HCT116 (cell line): ENCODE results near the gene ANKRD60.

ENCODE experiments used
- CEBPB ChIP-seq: IDR thresholded peaks from 2 replicates; pipeline ENCODE4 v1.6.1; 2012; ENCODE audit warnings: low read depth
- CTCF ChIP-seq, 3 experiments: fragments of 200-600 bp in 1 of 3; sonication (generic) in 1 of 3; IDR thresholded peaks in 2 of 3; conservative IDR thresholded peaks in 1 of 3; 2 replicates each; pipeline ENCODE4 v1.5.1; 2012 to 2017; ENCODE audit warnings: low read depth in 2 of 3, low read length in 2 of 3, antibody characterized with exemption in 1 of 3, borderline replicate concordance in 1 of 3, control low read depth in 1 of 3, mild to moderate bottlenecking in 1 of 3, mixed read lengths in 1 of 3, mixed run types in 1 of 3, moderate library complexity in 1 of 3; ENCODE audit not compliant: insufficient read depth in 1 of 3

DNA sequence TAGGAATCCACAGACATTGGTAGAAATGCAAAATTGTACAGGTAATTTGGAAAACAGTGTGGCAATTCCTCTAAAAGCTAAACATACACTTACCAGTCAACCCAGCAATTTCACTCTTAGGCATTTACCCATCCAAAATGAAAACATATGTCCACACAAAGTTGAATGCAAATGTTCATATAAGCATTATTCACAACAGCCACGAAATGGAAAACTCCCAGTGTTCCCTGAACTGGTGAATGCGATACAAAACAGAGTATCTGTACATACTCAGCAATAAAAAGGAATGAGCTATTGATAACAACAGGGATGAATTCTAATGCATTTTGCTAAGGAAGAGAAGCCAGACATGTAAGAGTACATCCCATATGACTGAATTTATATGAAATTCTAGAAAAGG is 48.7 kb upstream of the ANKRD60 start:
- TF ChIP-seq CEBPB (no peak), CTCF (IDR thresholded peaks at IDR 0.05 in 2 of 3, conservative IDR thresholded peaks at IDR 0.05 in 1 of 3; ENCODE audit: borderline replicate concordance in 1 of 3, insufficient read depth in 1 of 3, low read depth in 2 of 3, low read length in 2 of 3) (no peak)
